ENCODE results near the gene KCNJ2.

DNA sequence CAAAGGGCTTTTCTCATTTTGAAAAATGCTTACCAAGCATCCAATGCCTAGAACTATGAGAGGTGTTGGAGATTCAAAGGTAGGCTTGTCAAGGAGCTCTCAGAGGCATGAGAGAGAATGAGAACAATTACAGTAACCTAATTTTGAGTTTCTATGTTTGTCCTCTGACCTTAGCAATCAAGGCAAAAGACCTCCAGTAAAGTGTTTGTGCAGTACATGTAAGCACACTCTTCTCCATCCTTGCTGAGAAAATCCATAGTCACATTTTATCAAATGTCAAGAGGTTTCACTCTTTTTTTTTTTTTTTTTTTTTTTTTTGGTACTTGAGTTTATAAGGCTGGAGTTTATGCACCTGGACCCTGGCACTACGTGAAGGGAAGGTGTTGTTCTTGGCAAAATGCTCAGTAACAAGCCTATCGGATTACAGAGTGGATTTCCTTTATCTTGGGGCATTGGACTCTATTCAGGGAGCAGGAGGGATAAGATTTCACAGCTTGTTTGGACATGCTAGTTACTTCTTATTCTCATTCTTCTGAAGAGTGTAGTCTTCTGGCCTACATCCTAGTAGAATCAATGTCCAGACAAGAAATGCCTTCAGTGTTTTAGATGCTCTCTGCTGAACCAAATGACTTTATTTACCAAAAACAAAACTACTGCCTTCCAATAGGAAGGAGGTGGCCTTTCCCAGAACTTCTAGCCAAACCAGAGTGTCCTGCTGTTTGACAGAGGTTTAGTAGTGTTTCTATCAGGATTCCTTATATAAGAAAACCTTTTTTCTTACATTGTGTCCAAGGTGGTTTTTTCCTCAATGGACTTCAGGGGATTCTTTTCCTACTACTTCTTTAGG lies 21.9 kb downstream of the KCNJ2 start:
- TF ChIP-seq, protein P1, sequence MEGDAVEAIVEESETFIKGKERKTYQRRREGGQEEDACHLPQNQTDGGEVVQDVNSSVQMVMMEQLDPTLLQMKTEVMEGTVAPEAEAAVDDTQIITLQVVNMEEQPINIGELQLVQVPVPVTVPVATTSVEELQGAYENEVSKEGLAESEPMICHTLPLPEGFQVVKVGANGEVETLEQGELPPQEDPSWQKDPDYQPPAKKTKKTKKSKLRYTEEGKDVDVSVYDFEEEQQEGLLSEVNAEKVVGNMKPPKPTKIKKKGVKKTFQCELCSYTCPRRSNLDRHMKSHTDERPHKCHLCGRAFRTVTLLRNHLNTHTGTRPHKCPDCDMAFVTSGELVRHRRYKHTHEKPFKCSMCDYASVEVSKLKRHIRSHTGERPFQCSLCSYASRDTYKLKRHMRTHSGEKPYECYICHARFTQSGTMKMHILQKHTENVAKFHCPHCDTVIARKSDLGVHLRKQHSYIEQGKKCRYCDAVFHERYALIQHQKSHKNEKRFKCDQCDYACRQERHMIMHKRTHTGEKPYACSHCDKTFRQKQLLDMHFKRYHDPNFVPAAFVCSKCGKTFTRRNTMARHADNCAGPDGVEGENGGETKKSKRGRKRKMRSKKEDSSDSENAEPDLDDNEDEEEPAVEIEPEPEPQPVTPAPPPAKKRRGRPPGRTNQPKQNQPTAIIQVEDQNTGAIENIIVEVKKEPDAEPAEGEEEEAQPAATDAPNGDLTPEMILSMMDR (IDR thresholded peaks at IDR 0.05; ENCODE audit: low read depth, low read length, poor library complexity, severe bottlenecking) = no peak
- TF ChIP-seq EZH2phosphoT487 (IDR thresholded peaks at IDR 0.05; ENCODE audit: borderline replicate concordance, low read length) = no peak

All from DOHH2 (cell line).